ENCODE data around the gene SDK1.

The SDK1 gene

DNA sequence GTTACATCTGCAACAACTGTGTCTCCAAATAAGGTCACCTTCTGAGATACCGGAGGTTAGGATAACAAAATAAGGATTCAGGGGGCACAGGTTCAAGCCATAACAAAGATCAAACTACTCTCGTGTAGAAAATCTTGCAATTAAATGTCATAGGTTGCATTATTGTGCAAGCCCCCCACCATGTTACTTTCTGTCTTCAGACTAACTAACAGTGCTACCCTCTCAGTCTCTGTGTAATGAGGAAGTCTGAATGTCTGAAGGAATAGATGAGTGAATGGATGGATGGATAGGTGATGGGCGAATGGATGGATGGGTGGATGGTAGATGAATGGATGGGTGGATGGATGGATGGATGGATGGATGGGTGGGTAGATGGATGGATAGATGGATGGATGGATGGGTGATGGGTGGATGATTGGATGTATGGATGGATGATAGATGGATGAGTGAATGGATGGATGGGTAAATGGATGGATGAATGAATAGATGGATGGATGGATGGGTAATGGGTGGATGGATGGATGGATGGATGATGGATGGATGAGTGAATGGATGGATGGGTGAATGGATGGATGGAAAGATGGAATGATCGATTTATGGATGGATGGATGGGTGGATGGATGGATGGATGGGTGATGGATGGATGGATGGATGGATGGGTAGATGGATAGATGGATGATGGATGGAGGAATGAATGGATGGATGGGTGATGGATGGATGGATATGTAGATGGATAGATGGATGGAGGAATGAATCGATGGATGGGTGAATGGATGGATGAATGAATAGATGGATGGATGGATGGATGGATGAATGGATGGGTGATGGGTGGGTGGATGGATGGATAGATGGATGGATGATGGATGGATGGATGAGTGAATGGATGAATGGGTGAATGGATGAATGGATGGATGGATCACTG, 823.8 kb downstream of the SDK1 start:
- no peak for TF ChIP-seq CTCF (conservative IDR thresholded peaks at IDR 0.05; ENCODE audit: low read length)
- no peak for DNase-seq (ENCODE audit: low read depth)

GRCh38 chr7:4127909-4128560, 827.0 kb downstream of the SDK1 start:
- no peak for TF ChIP-seq CTCF (conservative IDR thresholded peaks at IDR 0.05; ENCODE audit: low read length)
- no peak overlapping the region for H3K4me3 ChIP-seq (ENCODE audit: low read length)
- DNase-seq (ENCODE audit: low read depth): no peak

More for the DNA sequence above, 823.8 kb downstream of the SDK1 start:
- H3K4me3 ChIP-seq (ENCODE audit: low read length): no peak overlapping the region

DNA sequence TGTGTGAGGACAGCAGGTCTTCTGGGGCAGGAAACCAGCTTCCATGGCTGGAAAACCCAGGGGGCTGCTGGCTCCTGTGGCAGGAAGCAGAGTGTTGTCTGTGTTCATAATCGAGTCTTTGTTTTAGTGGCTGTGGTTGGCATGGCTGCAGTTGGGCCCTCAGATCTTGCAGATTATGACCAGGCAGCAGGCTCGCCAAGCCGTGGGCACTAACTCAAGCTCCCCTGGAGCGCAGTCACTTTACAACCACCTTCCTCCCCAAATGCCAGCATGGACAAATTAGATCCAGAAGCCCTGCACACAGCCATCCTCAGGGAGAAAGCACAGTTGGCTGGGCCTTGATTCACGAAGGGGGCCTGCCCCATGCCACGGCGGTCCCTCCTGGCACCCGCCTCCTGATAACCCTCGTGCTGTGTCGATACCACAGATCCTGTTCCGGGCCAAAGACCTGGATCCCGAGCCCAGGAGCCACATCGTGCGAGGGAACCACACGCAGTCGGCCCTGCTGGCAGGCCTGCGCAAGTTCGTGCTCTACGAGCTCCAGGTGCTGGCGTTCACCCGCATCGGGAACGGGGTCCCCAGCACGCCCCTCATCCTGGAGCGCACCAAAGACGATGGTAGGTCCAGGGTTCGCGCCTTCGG, 828.5 kb downstream of the SDK1 start:
- no peak for TF ChIP-seq CTCF (conservative IDR thresholded peaks at IDR 0.05; ENCODE audit: low read length)
- H3K4me3 ChIP-seq (ENCODE audit: low read length): no peak overlapping the region
- no peak for DNase-seq (ENCODE audit: low read depth)

- DNase-seq (ENCODE audit: low read depth): no peak
- no peak overlapping the region for H3K4me3 ChIP-seq (ENCODE audit: low read length)
- TF ChIP-seq CTCF (conservative IDR thresholded peaks at IDR 0.05; ENCODE audit: low read length): no peak
Observed at GRCh38 chr7:4131063-4131462, 830.0 kb downstream of the SDK1 start.

DNA sequence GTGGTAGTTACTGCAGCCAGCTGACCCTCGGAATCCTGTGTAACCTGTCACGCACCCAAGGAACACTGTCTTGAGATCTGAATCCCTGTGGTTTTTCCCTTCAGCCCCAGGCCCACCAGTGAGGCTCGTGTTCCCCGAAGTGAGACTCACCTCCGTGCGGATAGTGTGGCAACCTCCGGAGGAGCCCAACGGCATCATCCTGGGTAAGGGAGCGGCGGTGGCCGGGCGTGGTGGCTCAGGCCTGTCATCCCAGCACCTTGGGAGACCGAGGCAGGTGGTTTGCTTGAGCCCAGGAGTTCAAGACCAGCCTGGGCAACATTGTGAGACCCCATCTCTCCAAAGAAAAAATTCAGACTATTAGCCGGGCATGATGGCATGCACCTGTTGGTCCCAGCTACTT, 831.2 kb downstream of the SDK1 start:
- DNase-seq (ENCODE audit: low read depth): no peak
- TF ChIP-seq CTCF (conservative IDR thresholded peaks at IDR 0.05; ENCODE audit: low read length): no peak
- H3K4me3 ChIP-seq (ENCODE audit: low read length): no peak overlapping the region

GRCh38 chr7:4133491-4134044, 832.5 kb downstream of the SDK1 start:
- no peak for TF ChIP-seq CTCF (conservative IDR thresholded peaks at IDR 0.05; ENCODE audit: low read length)
- DNase-seq (ENCODE audit: low read depth): no peak
- H3K4me3 ChIP-seq (ENCODE audit: low read length): no peak overlapping the region

All from AG10803 (cell line).